Endothelial cell of umbilical vein (primary cell): ENCODE data around the gene IST1. TPM values are rescaled to one million over a fixed set of nuclear protein-coding genes. Genes with fewer than 3 reads are reported as not detected.

ENCODE experiments used
- BruUV-seq: library from RNA; stranded (reverse); fragments of 400-500 nt; replicated peaks from 2 replicates; lab custom pipeline; 2021; lab: Mats Ljungman, UMichigan
- CTCF ChIA-PET: fragments of 300-600, 350-600 bp; sonication (Branson Sonifier 250); formaldehyde crosslinking; loops from one replicate; lab custom pipeline; 2021; ENCODE audit warnings: antibody characterized with exemption, inconsistent platforms; lab: Charles Lee
- POLR2A ChIA-PET: fragments of 300-600, 350-600 bp; sonication (Branson Sonifier 250); formaldehyde crosslinking; loops from one replicate; lab custom pipeline; 2021; ENCODE audit warnings: antibody characterized with exemption, inconsistent platforms; lab: Charles Lee
- DNase-seq: peaks from one replicate; pipeline ENCODE4 v3.0.0-alpha.2; 2011; ENCODE audit warnings: low read depth, low spot score
- FAIRE-seq: peaks from 2 replicates; lab custom pipeline; 2011; peaks lifted over from hg19 to GRCh38; lab: Jason Lieb, UNC
- H2AFZ ChIP-seq: 2 replicates; pipeline ENCODE4 v1.6.0; 2012; ENCODE audit warnings: low read depth, low read length, control low read depth, inconsistent platforms
- H3K27ac ChIP-seq: 2 replicates; pipeline ENCODE4 v1.5.1; 2011; ENCODE audit warnings: low read depth, mild to moderate bottlenecking, control low read depth, low read length, moderate library complexity; ENCODE audit not compliant: insufficient read depth
- H3K27me3 ChIP-seq, 2 experiments: 2 replicates each; pipeline versions ENCODE4 v1.6.0 to v1.6.1; 2011; ENCODE audit warnings: low read length in 2 of 2, mixed read lengths in 1 of 2; ENCODE audit not compliant: control insufficient read depth in 2 of 2, insufficient read depth in 2 of 2
- H3K36me3 ChIP-seq, 2 experiments: 2 replicates in 1 of 2; 3 replicates in 1 of 2; pipeline ENCODE4 v1.5.1; 2011; ENCODE audit warnings: low read length in 2 of 2, mild to moderate bottlenecking in 1 of 2, moderate library complexity in 1 of 2; ENCODE audit not compliant: control insufficient read depth in 2 of 2, insufficient read depth in 2 of 2; ENCODE audit errors: extremely low read depth in 1 of 2
- H3K4me1 ChIP-seq: 3 replicates; pipeline ENCODE4 v1.5.1; 2011; ENCODE audit warnings: mild to moderate bottlenecking, low read length; ENCODE audit not compliant: control insufficient read depth, insufficient read depth; ENCODE audit errors: extremely low read depth
- H3K4me2 ChIP-seq: 2 replicates; pipeline ENCODE4 v1.6.1; 2011; ENCODE audit warnings: low read length, control low read depth, mixed read lengths; ENCODE audit not compliant: insufficient read depth
- H3K4me3 ChIP-seq, 3 experiments: fragments of 200-600 bp in 1 of 3; sonication (generic), shearing (Covaris generic) in 1 of 3; replicated peaks in 1 of 3; 2 replicates each; pipeline ENCODE4 v1.5.1; 2011 to 2016; ENCODE audit warnings: control low read depth in 3 of 3, low read length in 3 of 3, mild to moderate bottlenecking in 2 of 3, inconsistent platforms in 1 of 3, low read depth in 1 of 3, moderate library complexity in 1 of 3; ENCODE audit not compliant: insufficient read depth in 1 of 3
- H3K79me2 ChIP-seq: 2 replicates; pipeline ENCODE4 v1.6.0; 2012; ENCODE audit warnings: low read length, inconsistent platforms; ENCODE audit not compliant: control insufficient read depth, insufficient read depth
- H3K9ac ChIP-seq: replicated peaks from 2 replicates; pipeline ENCODE3; 2011; ENCODE audit warnings: low read length, control low read depth; ENCODE audit not compliant: insufficient read depth; ENCODE audit errors: extremely low read depth
- H3K9me1 ChIP-seq: replicated peaks from 3 replicates; pipeline ENCODE4 v1.6.0; 2011; ENCODE audit warnings: mild to moderate bottlenecking, low read length; ENCODE audit not compliant: control insufficient read depth, insufficient read depth; ENCODE audit errors: extremely low read depth
- H3K9me3 ChIP-seq: replicated peaks from 2 replicates; pipeline ENCODE4 v1.5.1; 2012; ENCODE audit warnings: low read length, inconsistent platforms; ENCODE audit not compliant: control insufficient read depth, insufficient read depth
- H4K20me1 ChIP-seq: replicated peaks from 2 replicates; pipeline ENCODE3; 2011; ENCODE audit warnings: mild to moderate bottlenecking, low read length; ENCODE audit not compliant: control insufficient read depth, insufficient read depth; ENCODE audit errors: extremely low read depth
- CTCF ChIP-seq, 2 donors: IDR thresholded peaks; 1 replicate in 1 of 2; 2 replicates in 1 of 2; pipeline ENCODE4 v1.5.1; 2011; ENCODE audit warnings: low read length in 2 of 2, mild to moderate bottlenecking in 2 of 2, moderate library complexity in 2 of 2, control low read depth in 1 of 2, inconsistent platforms in 1 of 2, low read depth in 1 of 2; ENCODE audit not compliant: insufficient read depth in 1 of 2; ENCODE audit errors: extremely low read depth in 1 of 2
- EZH2 ChIP-seq: IDR thresholded peaks from 2 replicates; pipeline ENCODE4 v1.6.1; 2012; ENCODE audit warnings: borderline replicate concordance, low read depth, mild to moderate bottlenecking, moderate library complexity, low read length, inconsistent platforms; ENCODE audit not compliant: severe bottlenecking
- FOS ChIP-seq: IDR thresholded peaks from 2 replicates; pipeline ENCODE4 v1.6.1; 2011; ENCODE audit warnings: mild to moderate bottlenecking, low read length, moderate library complexity, borderline replicate concordance; ENCODE audit not compliant: insufficient read depth
- GATA2 ChIP-seq: IDR thresholded peaks from 2 replicates; pipeline ENCODE4 v1.7.0; 2011; ENCODE audit warnings: low read depth, mild to moderate bottlenecking, moderate library complexity, mixed read lengths, low read length; ENCODE audit not compliant: insufficient read length, insufficient read depth
- JUN ChIP-seq: IDR thresholded peaks from 2 replicates; pipeline ENCODE4 v1.6.1; 2011; ENCODE audit warnings: borderline replicate concordance, low read depth; ENCODE audit not compliant: insufficient read length, insufficient read depth
- MAX ChIP-seq: IDR thresholded peaks from 2 replicates; pipeline ENCODE4 v1.6.1; 2011; ENCODE audit not compliant: insufficient read depth, insufficient read length
- MYC ChIP-seq: IDR thresholded peaks from one replicate; pipeline ENCODE4 v1.6.1; 2011; ENCODE audit warnings: mild to moderate bottlenecking, low read depth, low read length
- POLR2A ChIP-seq: IDR thresholded peaks from 2 replicates; pipeline ENCODE4 v1.6.1; 2012; ENCODE audit warnings: low read depth, mild to moderate bottlenecking, control low read depth, low read length
- POLR2AphosphoS5 ChIP-seq: IDR thresholded peaks from 2 replicates; pipeline ENCODE4 v1.6.1; 2012; ENCODE audit warnings: low read depth, mild to moderate bottlenecking, control low read depth, low read length, moderate library complexity; ENCODE audit not compliant: insufficient read depth
- dilution Hi-C: fragments of 300-500 bp; cut with MboI; formaldehyde crosslinking; loops from one replicate; pipeline ENCODE4 v1.15.0; 2019; ENCODE audit warnings: low sequenced_read_pairs; ENCODE audit not compliant: extremely low pct_ligation_motif_present
- intact Hi-C: fragments of 100-400 bp; cut with micrococcal nuclease; formaldehyde crosslinking; loops from one replicate; pipeline ENCODE4 v1.10.0; 2022
- polyA plus RNA-seq, 4 experiments: library from polyadenylated mRNA; depleted of rRNA in 3 of 4; stranded (reverse) in 3 of 4; unstranded in 1 of 4; fragments of >200 nt; gene quantifications; 2 replicates each; pipeline versions ENCODE4 v1.2.1 to v1.2.3, GENCODE V29; 2011 to 2012; ENCODE audit warnings: missing spikeins in 1 of 4
- total RNA-seq: library from RNA; stranded (reverse); gene quantifications from 2 replicates; pipeline ENCODE4 v1.2.3, GENCODE V29; 2021

Gene IST1
- total and polyA plus RNA-seq, 2 donors (not counting 3 experiments of a cell fraction or from before 2014, with no cell fraction given) = 145 to 165 TPM

GRCh38 chr16:71915350-71915749, 20.0 kb downstream of the IST1 start:
- Histone ChIP-seq H3K4me1 (peaks cover 22% of the 10 kb centered on the region), H3K9me1 (no peaks in the 10 kb centered on the region), H4K20me1 (peaks cover 3% of the 10 kb centered on the region), H3K4me3 (no peak overlapping the region), H3K4me2 (peak overlapping the region; percentile 37), H3K79me2 (peaks cover 96% of the 10 kb centered on the region), H3K36me3 (peaks cover 6 to 17% of the 10 kb centered on the region in 2 experiments), H2AFZ (no peak overlapping the region), H3K9ac (no peak overlapping the region), H3K27me3 (no peaks in the 10 kb centered on the region), H3K9me3 (no peaks in the 10 kb centered on the region), H3K27ac (no peak overlapping the region)
- POLR2A ChIA-PET = no interaction called here
- DNase-seq = peak; percentile 73
- TF ChIP-seq POLR2AphosphoS5 (no peak), CTCF (IDR thresholded peaks at IDR 0.05; ENCODE audit: extremely low read depth in 1 of 2, insufficient read depth in 1 of 2, low read depth in 1 of 2, low read length in 2 of 2) (no peak), JUN (peak; percentile 45)
- CTCF ChIA-PET = interaction anchor here (1.0 to 3.4 kb wide), 2 partner anchors 33 to 46 kb away, joined by 4 to 17 read pairs; no protein-coding TSS in a partner anchor
- no TSS peak for BruUV-seq
- intact Hi-C loops = loop anchor here (1.0 to 2.0 kb wide), 2 partner anchors 13 to 20 kb away; partner anchors contain the start of gene IST1
- no peak for FAIRE-seq
- dilution Hi-C loops = no loop called here

- CTCF ChIA-PET = interaction anchor here (1.1 to 3.4 kb wide), 7 partner anchors 8 to 45 kb away, joined by 3 to 17 read pairs (median 7); partner anchors contain the start of genes IST1 and ZNF821
- Histone ChIP-seq H3K27me3 (no peaks in the 10 kb centered on the region), H4K20me1 (peaks cover 3% of the 10 kb centered on the region), H3K27ac (no peak overlapping the region), H2AFZ (no peak overlapping the region), H3K79me2 (peaks cover 89% of the 10 kb centered on the region), H3K9me3 (no peaks in the 10 kb centered on the region), H3K4me3 (no peak overlapping the region), H3K36me3 (peaks cover 10 to 25% of the 10 kb centered on the region in 2 experiments), H3K9me1 (no peaks in the 10 kb centered on the region), H3K4me1 (peaks cover 22% of the 10 kb centered on the region), H3K9ac (no peak overlapping the region), H3K4me2 (no peak overlapping the region)
- POLR2A ChIA-PET = no interaction called here
- intact Hi-C loops = no loop called here
- TF ChIP-seq EZH2 (no peak), POLR2A (no peak), JUN (no peak), MYC (no peak), CTCF (IDR thresholded peaks at IDR 0.05; ENCODE audit: extremely low read depth in 1 of 2, insufficient read depth in 1 of 2, low read depth in 1 of 2, low read length in 2 of 2) (no peak), GATA2 (no peak), POLR2AphosphoS5 (no peak), MAX (no peak), FOS (no peak)
- no peak for DNase-seq
- no peak for FAIRE-seq
- BruUV-seq = no TSS peak
- dilution Hi-C loops = no loop called here
These were observed 21.1 kb downstream of the IST1 start for GRCh38 chr16:71916397-71916920.
